SHP77 (cell line): Measurements from ENCODE around the gene PLA2G6.

Experiments
- DNase-seq, 2 experiments: peaks; one replicate each; lab custom pipeline; 2025; lab: John Stamatoyannopoulos, UW

The PLA2G6 gene

GRCh38 chr22:38213990-38214301 is 32.3 kb upstream of the PLA2G6 start:
- DNase-seq: no peak

- no peak for DNase-seq
Observed at GRCh38 chr22:38213319-38213989, 31.8 kb upstream of the PLA2G6 start.

GRCh38 chr22:38212442-38212841 is 30.8 kb upstream of the PLA2G6 start:
- DNase-seq: no peak

GRCh38 chr22:38211556-38211955 is 29.9 kb upstream of the PLA2G6 start:
- DNase-seq: no peak

- no peak for DNase-seq
Observed at GRCh38 chr22:38208551-38208968, 26.9 kb upstream of the PLA2G6 start.

- DNase-seq: no peak
Observed at GRCh38 chr22:38207898-38208432, 26.3 kb upstream of the PLA2G6 start.

- DNase-seq: no peak
Observed at GRCh38 chr22:38205261-38206128, 23.9 kb upstream of the PLA2G6 start.

GRCh38 chr22:38204784-38205183 is 23.2 kb upstream of the PLA2G6 start:
- DNase-seq: no peak

- DNase-seq: no peak
Observed at GRCh38 chr22:38203855-38204514, 22.4 kb upstream of the PLA2G6 start.

- DNase-seq: peak in 1 of 2 experiments; percentile 50
Observed at GRCh38 chr22:38203090-38203810, 21.6 kb upstream of the PLA2G6 start.

GRCh38 chr22:38202437-38203089 is 20.9 kb upstream of the PLA2G6 start:
- DNase-seq: peak; percentile 33 to 76

- DNase-seq: peak; percentile 92 to 95
Observed at GRCh38 chr22:38201711-38202436, 20.2 kb upstream of the PLA2G6 start, which contains the start of gene MAFF. MAFF (plus strand) TSS chr22:38201994; CDS start chr22:38213854, 11,860 bp downstream.

GRCh38 chr22:38201371-38201710 is 19.7 kb upstream of the PLA2G6 start:
- DNase-seq: no peak

- no peak for DNase-seq
Observed at GRCh38 chr22:38199826-38200559, 18.4 kb upstream of the PLA2G6 start.

GRCh38 chr22:38196791-38197419 is 15.3 kb upstream of the PLA2G6 start:
- peak; percentile 24 to 52 for DNase-seq

GRCh38 chr22:38193580-38193979 is 11.9 kb upstream of the PLA2G6 start:
- no peak for DNase-seq

GRCh38 chr22:38192475-38192863 is 10.8 kb upstream of the PLA2G6 start:
- no peak for DNase-seq

- no peak for DNase-seq
Observed at GRCh38 chr22:38191731-38192474, 10.3 kb upstream of the PLA2G6 start.

GRCh38 chr22:38191055-38191454 is 9.4 kb upstream of the PLA2G6 start:
- DNase-seq: no peak
